Measurements from ENCODE around the gene BCAT1.

DNA sequence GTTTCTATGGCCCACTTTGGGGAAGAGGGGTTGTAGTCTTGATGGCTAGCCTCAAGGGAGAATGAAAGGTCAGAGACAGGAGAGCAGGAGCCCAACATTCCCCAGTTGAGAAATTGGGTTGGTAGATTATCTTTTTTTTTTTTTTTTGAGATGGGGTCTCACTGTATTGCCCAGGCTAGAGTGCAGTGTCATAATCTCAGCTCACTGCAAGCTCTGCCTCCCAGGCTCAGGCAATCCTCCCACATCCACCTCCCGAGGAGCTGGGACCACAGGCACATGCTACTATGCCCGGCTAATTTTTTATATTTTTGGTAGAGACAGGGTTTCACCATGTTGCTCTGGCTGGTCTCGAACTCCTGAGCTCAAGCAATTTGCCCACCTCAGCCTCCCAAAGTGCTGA lies 34.9 kb downstream of the BCAT1 start:
- TF ChIP-seq, protein P1, sequence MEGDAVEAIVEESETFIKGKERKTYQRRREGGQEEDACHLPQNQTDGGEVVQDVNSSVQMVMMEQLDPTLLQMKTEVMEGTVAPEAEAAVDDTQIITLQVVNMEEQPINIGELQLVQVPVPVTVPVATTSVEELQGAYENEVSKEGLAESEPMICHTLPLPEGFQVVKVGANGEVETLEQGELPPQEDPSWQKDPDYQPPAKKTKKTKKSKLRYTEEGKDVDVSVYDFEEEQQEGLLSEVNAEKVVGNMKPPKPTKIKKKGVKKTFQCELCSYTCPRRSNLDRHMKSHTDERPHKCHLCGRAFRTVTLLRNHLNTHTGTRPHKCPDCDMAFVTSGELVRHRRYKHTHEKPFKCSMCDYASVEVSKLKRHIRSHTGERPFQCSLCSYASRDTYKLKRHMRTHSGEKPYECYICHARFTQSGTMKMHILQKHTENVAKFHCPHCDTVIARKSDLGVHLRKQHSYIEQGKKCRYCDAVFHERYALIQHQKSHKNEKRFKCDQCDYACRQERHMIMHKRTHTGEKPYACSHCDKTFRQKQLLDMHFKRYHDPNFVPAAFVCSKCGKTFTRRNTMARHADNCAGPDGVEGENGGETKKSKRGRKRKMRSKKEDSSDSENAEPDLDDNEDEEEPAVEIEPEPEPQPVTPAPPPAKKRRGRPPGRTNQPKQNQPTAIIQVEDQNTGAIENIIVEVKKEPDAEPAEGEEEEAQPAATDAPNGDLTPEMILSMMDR (IDR thresholded peaks at IDR 0.05) = no peak
- no peak for TF ChIP-seq POLR2A (IDR thresholded peaks at IDR 0.05)
